Pancreas (tissue), 10 donors: Measurements from ENCODE around the gene DLGAP1. TPM values are rescaled to one million over a fixed set of nuclear protein-coding genes. Genes with fewer than 3 reads are reported as not detected.
A peak's percentile ranks its signal among the peaks of the same experiment; 100 is the strongest.

Source experiments
- ATAC-seq, 4 donors: fragments of 200-7000 bp; cut with Tn5 transposase; one replicate each; pipeline versions ENCODE4 v1.8.0 to v1.9.1; 2020; ENCODE audit warnings: mild to moderate bottlenecking in 4 of 4, moderate library complexity in 4 of 4
- DNase-seq, 6 donors: peaks; one replicate each; pipeline ENCODE4 v3.0.0-alpha.2; 2020
- FAIRE-seq: peaks from 2 replicates; lab custom pipeline; 2012; peaks lifted over from hg19 to GRCh38; lab: Jason Lieb, UNC
- H3K27ac ChIP-seq, 4 donors: fragments of 200-600 bp; sonication (generic); 1 replicate in 3 of 4; 2 replicates in 1 of 4; pipeline versions ENCODE4 v1.5.0 to v1.8.0; 2020
- H3K27me3 ChIP-seq, 4 donors: fragments of 200-600 bp; one replicate each; pipeline ENCODE4 v1.8.0; 2021
- H3K36me3 ChIP-seq, 3 donors: fragments of 200-600 bp; sonication (generic) in 1 of 3; one replicate each; pipeline versions ENCODE4 v1.5.0 to v1.8.0; 2020 to 2021
- H3K4me1 ChIP-seq, 3 donors: fragments of 200-600 bp; one replicate each; pipeline ENCODE4 v1.8.0; 2021
- H3K4me3 ChIP-seq, 4 donors: fragments of 200-600 bp; sonication (generic) in 2 of 4; one replicate each; pipeline versions ENCODE4 v1.5.0 to v1.8.0; 2020 to 2021
- H3K9me3 ChIP-seq, 4 donors: fragments of 200-600 bp; one replicate each; pipeline ENCODE4 v1.8.0; 2021
- CTCF ChIP-seq, 4 donors: fragments of 200-600 bp; sonication (generic) in 3 of 4; IDR thresholded peaks; one replicate each; pipeline versions ENCODE4 v1.5.0 to v1.8.0; 2021; ENCODE audit warnings: antibody characterized with exemption in 4 of 4
- WGBS, 2 donors: extraction: QIAGEN DNeasy Blood & Tissue Kit; methylation state at CpG; one replicate each; pipeline ENCODE4 v1.1.7; 2013; 5-methylcytosine and 5-hydroxymethylcytosine counted together
- intact Hi-C, 3 donors: fragments of 100-400 bp; cut with DNase I; formaldehyde crosslinking; loops; one replicate each; pipeline versions ENCODE4 v1.11.1 to v1.14.2; 2022
- polyA plus RNA-seq, 2 donors: library from polyadenylated mRNA; stranded (reverse); fragments of 200-250 nt; gene quantifications; one replicate each; pipeline ENCODE4 v1.2.3, GENCODE V29; 2013
- total RNA-seq, 6 donors: library from RNA; stranded (reverse); fragmentation: NEBNext Ultra II Directional in 4 of 6; extraction: Animal tissue kit (Norgen Biotek cat#: 25700) in 4 of 6; gene quantifications; one replicate each; pipeline versions ENCODE4 v1.2.1 to v1.2.4, GENCODE V29; 2021 to 2023
- donor health status: healthy with polysubstance abuse.
- donor health status: DM: no; HTN: no; CAD: no; lungs with moderate emphysema.
- donor health status: DM: no; HTN: no; CAD: no.
- donor health status: control.
- donor health status: control.
- donor health status: Bipolar disorder and iron deficiency.
- donor health status: DM: yes; HTN: yes; CAD: no.
- donor health status: DM: no; HTN: no; CAD: no.
- donor health status: DM: no; HTN: no; CAD: no.
- donor health status: DM: yes; HTN: yes; CAD: no.

The DLGAP1 gene
- total and polyA plus RNA-seq, 8 donors: 0.12 to 0.62 (median 0.30) TPM; not detected in 2

DNA sequence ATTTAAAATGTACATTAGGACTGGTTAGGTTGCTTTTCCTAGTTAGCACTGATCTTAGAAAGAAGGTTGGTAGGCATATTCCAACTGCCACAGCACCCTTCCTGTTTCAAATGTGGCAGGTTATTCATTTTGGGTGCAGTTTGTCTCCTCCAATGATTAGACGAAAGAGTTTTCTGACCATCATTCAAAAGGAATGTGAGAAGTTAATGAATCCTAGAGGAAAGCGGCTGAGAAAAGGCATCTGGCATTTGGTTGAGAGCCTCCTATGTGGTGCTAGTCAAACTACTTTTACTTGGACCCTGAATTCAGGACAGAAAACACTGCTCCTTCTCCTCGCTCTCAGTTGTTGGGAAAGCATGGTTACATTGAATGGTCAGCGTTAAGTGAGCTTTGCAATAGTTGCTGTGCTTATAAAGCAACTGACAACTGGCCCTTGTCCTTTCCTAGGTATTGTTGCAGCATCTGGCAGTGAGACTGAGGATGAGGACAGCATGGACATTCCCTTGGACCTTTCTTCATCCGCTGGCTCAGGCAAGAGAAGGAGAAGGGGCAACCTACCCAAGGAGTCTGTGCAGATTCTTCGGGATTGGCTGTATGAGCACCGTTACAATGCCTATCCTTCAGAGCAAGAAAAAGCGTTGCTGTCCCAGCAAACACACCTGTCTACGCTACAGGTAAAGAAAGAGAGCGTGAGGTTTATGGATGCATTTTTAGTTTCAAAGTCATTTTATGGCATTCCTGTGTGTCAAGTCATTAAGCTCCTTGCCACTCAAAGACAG lies 999.0 kb downstream of the DLGAP1 start:
- TF ChIP-seq CTCF (IDR thresholded peaks at IDR 0.05): no peak
- Histone ChIP-seq H3K4me3 (no peak overlapping the region), H3K27ac (peak overlapping the region; percentile 41 to 100 (median 86)), H3K27me3 (no peaks in the 10 kb centered on the region), H3K4me1 (peaks cover 9 to 40% (median 34%) of the 10 kb centered on the region in 3 donors), H3K9me3 (no peaks in the 10 kb centered on the region), H3K36me3 (peaks cover 4 to 28% (median 8%) of the 10 kb centered on the region in 3 donors)
- peak in 1 of 6 donors; percentile 27 for DNase-seq
- intact Hi-C loops: loop anchor here in 1 of 3 donors (10.0 kb wide), 1 partner anchor 171 kb away; no protein-coding TSS in a partner anchor
- FAIRE-seq: no peak
- ATAC-seq: peak in 2 of 4 donors; percentile 5 to 21
- WGBS, 2 donors: 57 to 59% methylated on average over 10 of the region's 10 CpGs

DNA sequence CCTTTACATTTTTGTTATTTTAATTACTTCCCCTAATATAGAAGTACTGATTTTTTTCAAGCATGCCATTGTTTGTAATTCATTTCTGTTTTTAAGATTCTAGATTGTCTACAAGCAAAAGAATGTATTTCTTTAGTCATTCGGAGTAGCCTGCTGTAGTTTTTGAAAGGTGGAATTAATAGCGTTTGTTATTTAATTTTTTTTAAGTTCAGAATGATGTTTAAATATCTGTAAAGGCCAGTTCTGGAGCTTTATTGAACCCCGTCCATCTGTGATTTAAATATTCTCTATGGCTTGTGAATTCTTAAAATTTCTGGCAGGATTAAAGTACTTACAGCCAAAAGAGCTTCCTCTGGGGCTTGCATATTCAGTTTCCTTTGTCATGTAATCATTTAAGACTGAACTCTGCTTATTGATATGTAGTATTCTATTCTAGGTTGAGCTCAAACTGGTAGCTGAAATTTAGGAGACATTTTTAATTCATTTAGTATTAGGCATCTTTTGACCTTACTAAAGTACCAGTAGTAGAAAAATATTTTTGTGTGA lies 999.9 kb downstream of the DLGAP1 start:
- intact Hi-C loops: loop anchor here in 1 of 3 donors (10.0 kb wide), 1 partner anchor 170 kb away; no protein-coding TSS in a partner anchor
- WGBS, 2 donors: 26 to 30% methylated on average over 3 of the region's 3 CpGs
- peaks cover 9 to 40% (median 34%) of the 10 kb centered on the region in 3 donors for H3K4me1 ChIP-seq

GRCh38 chr18:3454365-3455089 lies 1000.6 kb downstream of the DLGAP1 start:
- ATAC-seq: no peak
- WGBS, 2 donors: 1% methylated on average over 4 of the region's 4 CpGs
- peak; percentile 64 for FAIRE-seq
- Histone ChIP-seq H3K9me3 (no peaks in the 10 kb centered on the region), H3K4me3 (peak overlapping the region in 2 of 4 donors; percentile 18 to 78), H3K27me3 (no peaks in the 10 kb centered on the region), H3K27ac (peak overlapping the region; percentile 45 to 100 (median 98)), H3K4me1 (peaks cover 9 to 40% (median 34%) of the 10 kb centered on the region in 3 donors), H3K36me3 (peaks cover under 1 to 28% (median 8%) of the 10 kb centered on the region in 3 donors)
- TF ChIP-seq CTCF (IDR thresholded peaks at IDR 0.05): peak; percentile 25 to 51 (median 40)
- peak in 3 of 6 donors; percentile 24 to 39 (median 27) for DNase-seq
- intact Hi-C loops: loop anchor here in 1 of 3 donors (5.0 to 10.0 kb wide), 2 partner anchors 143 to 170 kb away; no protein-coding TSS in a partner anchor

More for the DNA sequence above, 999.9 kb downstream of the DLGAP1 start:
- peaks cover 4 to 28% (median 8%) of the 10 kb centered on the region in 3 donors for H3K36me3 ChIP-seq
- no peak for TF ChIP-seq CTCF (IDR thresholded peaks at IDR 0.05)
- ATAC-seq: no peak
- peak overlapping the region in 1 of 4 donors; percentile 78 for H3K4me3 ChIP-seq
- H3K27me3 ChIP-seq: no peaks in the 10 kb centered on the region
- peak overlapping the region; percentile 18 to 100 (median 59) for H3K27ac ChIP-seq
- H3K9me3 ChIP-seq: no peaks in the 10 kb centered on the region
- no peak for DNase-seq
- FAIRE-seq: no peak

GRCh38 chr18:3453540-3454364 lies 1001.4 kb downstream of the DLGAP1 start:
- H3K9me3 ChIP-seq: no peaks in the 10 kb centered on the region
- peaks cover 0 to 21% (median 8%) of the 10 kb centered on the region in 3 donors for H3K36me3 ChIP-seq
- WGBS, 2 donors: 11 to 14% methylated on average over 19 to 21 of the region's 21 CpGs
- TF ChIP-seq CTCF (IDR thresholded peaks at IDR 0.05): no peak
- H3K27me3 ChIP-seq: no peaks in the 10 kb centered on the region
- H3K27ac ChIP-seq: peak overlapping the region; percentile 45 to 100 (median 98)
- ATAC-seq: peak in 1 of 4 donors; percentile 0
- peaks cover 9 to 36% (median 34%) of the 10 kb centered on the region in 3 donors for H3K4me1 ChIP-seq
- DNase-seq: peak in 3 of 6 donors; percentile 9 to 51 (median 33)
- FAIRE-seq: no peak
- peak overlapping the region in 2 of 4 donors; percentile 78 to 81 for H3K4me3 ChIP-seq
- intact Hi-C loops: loop anchor here in 1 of 3 donors (5.0 to 10.0 kb wide), 2 partner anchors 144 to 169 kb away; no protein-coding TSS in a partner anchor
